Transverse colon (tissue), 4 donors: ENCODE data around the gene PBX2. TPM values are rescaled to one million over a fixed set of nuclear protein-coding genes. Genes with fewer than 3 reads are reported as not detected.

Experiments
- DNase-seq: peaks from one replicate; pipeline ENCODE4 v3.0.0-alpha.2; 2019
- H3K27ac ChIP-seq, 4 donors: fragments of 200-600 bp; sonication (generic); 2 replicates each; pipeline ENCODE4 v1.5.1; 2016 to 2018; ENCODE audit warnings: inconsistent platforms in 4 of 4
- H3K27me3 ChIP-seq: fragments of 200-600 bp; sonication (generic); 2 replicates; pipeline ENCODE4 v1.5.1; 2017; ENCODE audit warnings: inconsistent platforms
- H3K36me3 ChIP-seq, 4 donors: fragments of 200-600 bp; sonication (generic); 2 replicates each; pipeline ENCODE4 v1.5.1; 2017 to 2019; ENCODE audit warnings: inconsistent platforms in 4 of 4
- H3K4me1 ChIP-seq, 4 donors: fragments of 200-600 bp; sonication (generic); 2 replicates each; pipeline ENCODE4 v1.5.1; 2017 to 2020; ENCODE audit warnings: inconsistent platforms in 4 of 4
- H3K4me3 ChIP-seq, 4 donors: fragments of 200-600 bp; sonication (generic); 1 replicate in 1 of 4; 2 replicates in 3 of 4; pipeline versions ENCODE4 v1.5.1 to v1.6.1; 2017 to 2019; ENCODE audit warnings: inconsistent platforms in 4 of 4
- H3K9me3 ChIP-seq, 2 donors: fragments of 200-600 bp; sonication (generic); 2 replicates each; pipeline ENCODE4 v1.5.1; 2017 to 2019; ENCODE audit warnings: inconsistent platforms in 2 of 2
- EP300 ChIP-seq: sonication (generic); formaldehyde crosslinking; IDR thresholded peaks from one replicate; pipeline ENCODE4 v1.6.1; 2017; ENCODE audit warnings: antibody characterized with exemption, low read depth
- POLR2A ChIP-seq: fragments of 450-650 bp; IDR thresholded peaks from one replicate; pipeline ENCODE4 v1.6.1; 2016; ENCODE audit warnings: antibody characterized with exemption, mild to moderate bottlenecking, moderate library complexity
- POLR2AphosphoS5 ChIP-seq, 3 donors: sonication (generic); formaldehyde crosslinking; IDR thresholded peaks; one replicate each; pipeline ENCODE4 v1.6.1; 2016; ENCODE audit warnings: antibody characterized with exemption in 3 of 3
- WGBS, 2 donors: methylation state at CpG; one replicate each; pipeline ENCODE4 v1.1.5; 2018; ENCODE audit warnings: low coverage in 1 of 2; 5-methylcytosine and 5-hydroxymethylcytosine counted together
- in situ Hi-C, 4 donors: fragments of 200-750 bp; cut with MboI; loops; one replicate each; pipeline versions ENCODE4 v1.15.0 to v1.15.1; 2017; ENCODE audit warnings: low sequenced_read_pairs in 3 of 4, low pct_ligation_motif_present in 1 of 4, low pct_unique_long_range_greater_than_20kb in 1 of 4
- intact Hi-C: fragments of 100-400 bp; cut with DNase I; formaldehyde crosslinking; loops from one replicate; pipeline ENCODE4 v1.15.1; 2023; ENCODE audit warnings: low total_unique reads
- total RNA-seq, 4 donors: library from RNA; depleted of rRNA; stranded (reverse); fragments of >200 nt; gene quantifications; one replicate each; pipeline ENCODE4 v1.1.0, GENCODE V29; 2016
- TF ChIP-seq, protein P1 (sequence below), 5 experiments: fragments of 200-600 bp in 3 of 5; fragments of 450-650 bp in 2 of 5; sonication (generic) in 3 of 5; IDR thresholded peaks; 1 replicate in 2 of 5; 2 replicates in 3 of 5; pipeline ENCODE4 v1.5.1; 2016 to 2017; ENCODE audit warnings: antibody characterized with exemption in 5 of 5, inconsistent platforms in 3 of 5, mild to moderate bottlenecking in 2 of 5, moderate library complexity in 1 of 5

The PBX2 gene
- total RNA-seq, 4 donors from 2014 or later, result 34.4 to 87.5 (median 41.3) TPM

DNA sequence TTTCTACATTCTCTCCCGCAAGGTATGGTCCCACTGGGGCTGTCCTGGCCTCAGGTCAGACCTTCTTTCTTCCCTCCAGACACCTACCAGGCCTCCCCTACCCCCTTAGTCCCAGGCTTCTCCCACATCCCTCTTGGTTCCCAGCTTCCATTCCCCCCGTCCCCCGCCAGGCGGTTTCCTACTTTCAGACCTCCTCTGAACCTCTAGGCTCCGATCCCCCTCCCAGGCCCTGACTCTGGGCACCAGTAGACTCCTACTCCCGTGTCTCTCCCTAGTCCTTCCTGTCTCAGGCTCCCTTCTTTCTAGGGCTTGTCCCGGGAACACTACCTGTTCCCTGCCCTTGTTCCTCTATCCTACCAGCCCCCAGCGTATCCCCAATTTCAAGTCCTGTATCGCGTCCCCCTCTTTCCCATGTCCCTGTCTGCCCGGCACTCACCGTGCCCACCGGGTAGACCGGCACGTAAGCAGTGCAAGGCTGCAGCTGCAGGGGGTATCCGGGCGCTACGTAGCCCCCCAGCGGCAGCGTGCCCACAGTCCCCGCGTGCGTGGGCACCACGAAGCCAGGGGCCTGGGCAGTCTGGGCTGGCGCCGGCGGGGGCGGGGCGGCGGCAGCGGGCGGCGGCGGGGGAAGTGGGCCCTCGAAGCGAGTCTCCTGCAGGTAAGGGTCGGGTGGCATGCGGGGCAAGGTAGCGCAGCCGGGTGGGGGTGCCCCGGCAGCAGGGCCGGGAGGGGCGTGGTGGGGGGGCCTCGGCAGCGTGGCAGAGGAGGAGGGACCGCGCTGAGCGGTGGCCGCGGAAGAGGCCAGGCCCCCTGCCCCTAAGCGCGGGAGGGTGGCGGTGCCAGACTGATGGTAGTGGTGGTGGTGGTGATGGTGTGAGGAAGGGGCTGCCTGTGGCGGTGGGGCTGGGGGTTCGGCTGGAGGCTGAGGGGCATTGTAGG is 39.8 kb downstream of the PBX2 start:
- peaks cover 6 to 35% (median 31%) of the 10 kb centered on the region in 4 donors for H3K4me1 ChIP-seq
- H3K27ac ChIP-seq, result peak overlapping the region in 2 of 4 donors; percentile 42 to 89
- no peaks in the 10 kb centered on the region for H3K36me3 ChIP-seq
- peak overlapping the region in 1 of 4 donors; percentile 68 for H3K4me3 ChIP-seq
- in situ Hi-C loops (no loop called here), intact Hi-C loops (loop anchor here (5.0 kb wide), 1 partner anchor 498 kb away; the partner anchor contains the start of gene BAG6)
- H3K9me3 ChIP-seq, result no peaks in the 10 kb centered on the region
- 62 to 70% methylated on average over 15 to 46 of the region's 55 CpGs for WGBS, 2 donors
- H3K27me3 ChIP-seq, result peaks cover 13% of the 10 kb centered on the region
- TF ChIP-seq, protein P1, sequence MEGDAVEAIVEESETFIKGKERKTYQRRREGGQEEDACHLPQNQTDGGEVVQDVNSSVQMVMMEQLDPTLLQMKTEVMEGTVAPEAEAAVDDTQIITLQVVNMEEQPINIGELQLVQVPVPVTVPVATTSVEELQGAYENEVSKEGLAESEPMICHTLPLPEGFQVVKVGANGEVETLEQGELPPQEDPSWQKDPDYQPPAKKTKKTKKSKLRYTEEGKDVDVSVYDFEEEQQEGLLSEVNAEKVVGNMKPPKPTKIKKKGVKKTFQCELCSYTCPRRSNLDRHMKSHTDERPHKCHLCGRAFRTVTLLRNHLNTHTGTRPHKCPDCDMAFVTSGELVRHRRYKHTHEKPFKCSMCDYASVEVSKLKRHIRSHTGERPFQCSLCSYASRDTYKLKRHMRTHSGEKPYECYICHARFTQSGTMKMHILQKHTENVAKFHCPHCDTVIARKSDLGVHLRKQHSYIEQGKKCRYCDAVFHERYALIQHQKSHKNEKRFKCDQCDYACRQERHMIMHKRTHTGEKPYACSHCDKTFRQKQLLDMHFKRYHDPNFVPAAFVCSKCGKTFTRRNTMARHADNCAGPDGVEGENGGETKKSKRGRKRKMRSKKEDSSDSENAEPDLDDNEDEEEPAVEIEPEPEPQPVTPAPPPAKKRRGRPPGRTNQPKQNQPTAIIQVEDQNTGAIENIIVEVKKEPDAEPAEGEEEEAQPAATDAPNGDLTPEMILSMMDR (IDR thresholded peaks at IDR 0.05), result no peak
- no peak for TF ChIP-seq POLR2A
- no peak for TF ChIP-seq EP300
- TF ChIP-seq POLR2AphosphoS5 (IDR thresholded peaks at IDR 0.05), result no peak
- no peak for DNase-seq

DNA sequence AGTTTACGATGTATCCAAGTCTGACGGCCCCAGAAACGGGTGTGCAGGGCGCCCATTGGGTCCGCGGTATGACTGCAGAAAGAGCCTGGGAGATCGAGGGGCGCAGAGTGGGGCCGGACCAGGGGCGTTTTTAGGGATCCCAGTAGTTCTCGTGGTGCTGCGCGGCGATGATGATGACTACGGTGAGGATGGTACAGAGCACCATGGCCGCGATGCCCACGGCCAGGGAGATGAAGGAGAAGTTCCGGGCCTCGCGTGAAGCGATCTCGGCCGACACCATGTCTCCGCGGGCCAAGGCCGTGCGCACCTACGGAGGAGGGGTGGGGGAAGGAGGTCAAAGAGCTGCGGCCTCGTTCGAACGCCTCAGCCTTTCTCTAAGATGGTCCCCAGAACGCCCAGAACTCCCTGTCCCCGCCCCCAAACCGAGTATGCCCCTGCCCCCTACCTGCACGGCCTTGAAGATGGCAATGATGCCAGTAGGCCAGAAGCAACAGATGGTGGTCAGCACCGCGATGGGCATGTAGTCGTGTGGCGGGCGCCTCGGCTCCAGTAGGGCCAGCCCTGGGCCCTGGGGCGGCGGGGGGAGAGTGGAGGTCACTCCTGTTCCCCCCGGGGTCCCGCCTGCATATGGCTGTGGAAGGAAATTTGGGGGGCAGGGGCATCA is 40.8 kb downstream of the PBX2 start:
- 76 to 86% methylated on average over 14 to 47 of the region's 47 CpGs for WGBS, 2 donors
- H3K4me3 ChIP-seq, result peak overlapping the region in 1 of 4 donors; percentile 38
- H3K4me1 ChIP-seq, result peaks cover 0 to 29% (median 27%) of the 10 kb centered on the region in 4 donors

DNA sequence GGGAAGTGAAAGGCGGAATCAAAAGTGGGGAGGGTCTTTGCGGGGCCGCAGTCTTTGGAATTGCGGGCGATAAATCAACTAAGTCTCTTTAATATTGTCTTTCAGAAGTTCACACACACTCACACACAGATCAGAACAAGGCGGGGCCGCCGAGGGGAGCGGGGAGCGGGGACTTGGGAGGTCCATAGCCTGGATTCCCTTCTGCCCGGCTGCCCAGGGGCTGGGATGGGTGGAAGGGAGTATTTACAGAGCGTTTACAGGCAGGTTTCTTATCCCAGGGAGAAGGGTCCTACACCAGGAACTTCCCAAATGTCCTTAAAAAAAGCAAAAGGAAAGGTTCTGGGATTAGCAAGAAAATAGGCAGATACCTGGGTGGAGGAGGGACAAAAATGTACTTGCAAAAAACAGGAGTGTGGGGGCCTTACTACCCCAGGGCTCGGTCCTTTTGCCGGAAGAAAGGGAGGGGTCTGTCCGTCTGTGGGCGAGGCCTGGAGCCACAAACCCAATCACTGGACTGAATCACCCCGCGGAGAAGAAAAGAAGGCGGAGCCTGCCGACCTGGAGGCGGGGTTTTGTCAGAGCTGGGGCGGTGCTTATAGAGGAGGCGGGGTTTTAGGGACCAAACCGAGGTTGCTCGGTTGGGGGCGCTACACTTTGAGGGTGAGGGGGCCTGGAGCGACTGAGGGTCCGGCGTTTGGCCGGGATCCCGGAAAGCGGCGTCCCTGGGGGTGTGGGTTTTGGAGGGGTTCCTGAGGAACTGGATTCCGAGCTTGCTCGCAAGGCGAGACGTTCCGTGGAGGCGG is 41.5 kb downstream of the PBX2 start:
- Histone ChIP-seq H3K27ac (no peak overlapping the region), H3K4me1 (peaks cover 0 to 32% (median 29%) of the 10 kb centered on the region in 4 donors), H3K36me3 (no peaks in the 10 kb centered on the region), H3K9me3 (no peaks in the 10 kb centered on the region), H3K27me3 (peaks cover 13% of the 10 kb centered on the region), H3K4me3 (peak overlapping the region in 3 of 4 donors; percentile 14 to 38 (median 19))
- TF ChIP-seq, protein P1 (IDR thresholded peaks at IDR 0.05), result peak in 1 of 5 experiments; percentile 8
- TF ChIP-seq POLR2A, result no peak
- TF ChIP-seq EP300, result no peak
- TF ChIP-seq POLR2AphosphoS5 (IDR thresholded peaks at IDR 0.05), result no peak
- DNase-seq, result peak; percentile 58
- intact Hi-C loops (no loop called here), in situ Hi-C loops (no loop called here)
- WGBS, 2 donors, result 33 to 60% methylated on average over 23 to 39 of the region's 39 CpGs

More for the DNA sequence above, 40.8 kb downstream of the PBX2 start:
- Histone ChIP-seq H3K27me3 (peaks cover 13% of the 10 kb centered on the region), H3K9me3 (no peaks in the 10 kb centered on the region), H3K36me3 (no peaks in the 10 kb centered on the region), H3K27ac (no peak overlapping the region)
- intact Hi-C loops, result no loop called here
- TF ChIP-seq EP300 (no peak), POLR2AphosphoS5 (IDR thresholded peaks at IDR 0.05) (no peak), POLR2A (no peak)
- TF ChIP-seq, protein P1 (IDR thresholded peaks at IDR 0.05), result no peak
- in situ Hi-C loops, result no loop called here
- no peak for DNase-seq
